ENCODE measurements around the gene PRAMEF9.
"Not testable (repeated sequence)": the region's sequence is repeated elsewhere in the genome, so short reads cannot be mapped to it uniquely, and the experiment has no call there.

The PRAMEF9 gene

GRCh38 chr1:13227271-13228055 lies 55.8 kb downstream of the PRAMEF9 start:
- H3K27ac ChIP-seq (ENCODE audit: insufficient read depth, low read length, poor library complexity, severe bottlenecking); H3K36me3 ChIP-seq (ENCODE audit: control insufficient read depth, insufficient read depth, low read length); H3K27me3 ChIP-seq (replicated peaks; ENCODE audit: control insufficient read depth, insufficient read depth, low read length, poor library complexity, severe bottlenecking); H3K9me3 ChIP-seq (ENCODE audit: control insufficient read depth, low read length); H3K4me3 ChIP-seq (ENCODE audit: insufficient read depth, low read depth, low read length, poor library complexity, severe bottlenecking); DNase-seq; H3K4me1 ChIP-seq (ENCODE audit: control insufficient read depth, insufficient read depth, low read length, poor library complexity, severe bottlenecking): not testable (repeated sequence)

GRCh38 chr1:13228343-13228781 lies 56.7 kb downstream of the PRAMEF9 start:
- no peaks in the 10 kb centered on the region for H3K4me1 ChIP-seq (ENCODE audit: control insufficient read depth, insufficient read depth, low read length, poor library complexity, severe bottlenecking)
- H3K9me3 ChIP-seq (ENCODE audit: control insufficient read depth, low read length): no peaks in the 10 kb centered on the region
- no peak for DNase-seq
- H3K4me3 ChIP-seq (ENCODE audit: insufficient read depth, low read depth, low read length, poor library complexity, severe bottlenecking): no peak overlapping the region
- H3K36me3 ChIP-seq (ENCODE audit: control insufficient read depth, insufficient read depth, low read length): no peaks in the 10 kb centered on the region
- H3K27ac ChIP-seq (ENCODE audit: insufficient read depth, low read length, poor library complexity, severe bottlenecking): no peak overlapping the region
- H3K27me3 ChIP-seq (replicated peaks; ENCODE audit: control insufficient read depth, insufficient read depth, low read length, poor library complexity, severe bottlenecking): no peaks in the 10 kb centered on the region
